Astrocyte of the spinal cord (primary cell): ENCODE measurements around the gene SENP1.

ENCODE experiments used
- DNase-seq: peaks from one replicate; pipeline ENCODE4 v3.0.0; 2011; ENCODE audit warnings: low read depth, low spot score
- H3K4me3 ChIP-seq: 2 replicates; pipeline ENCODE4 v1.5.1; 2011; ENCODE audit warnings: low read depth, mild to moderate bottlenecking, low read length, moderate library complexity
- CTCF ChIP-seq: IDR thresholded peaks from 2 replicates; pipeline ENCODE4 v1.5.1; 2012; ENCODE audit warnings: low read depth, mild to moderate bottlenecking, low read length, inconsistent platforms
- in situ Hi-C: cut with HindIII; loops from 2 replicates; pipeline ENCODE4 v1.10.0; 2017; ENCODE audit warnings: low sequenced_read_pairs

SENP1 gene

DNA sequence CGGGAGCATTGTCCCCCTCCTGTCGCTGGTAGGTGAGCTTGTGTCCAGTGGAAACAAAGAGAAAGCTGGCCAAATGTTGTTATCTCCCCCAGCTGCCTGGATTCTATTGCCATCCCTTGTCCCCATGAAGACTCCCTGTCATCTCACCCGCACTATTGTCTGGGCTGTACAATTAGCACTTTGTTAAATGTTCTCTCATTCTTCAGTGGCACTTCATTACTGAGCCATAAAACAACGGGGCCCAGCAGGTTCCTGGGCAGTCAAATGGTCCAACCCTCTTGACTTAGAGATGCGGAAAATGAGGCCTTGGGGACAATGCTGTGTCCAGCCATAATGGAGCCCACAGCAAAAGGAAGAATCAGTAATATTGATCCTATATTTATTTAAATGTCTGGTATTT is 88.4 kb downstream of the SENP1 start:
- DNase-seq = no peak
- no peak for TF ChIP-seq CTCF
- no peak overlapping the region for H3K4me3 ChIP-seq
- in situ Hi-C loops = no loop called here

DNA sequence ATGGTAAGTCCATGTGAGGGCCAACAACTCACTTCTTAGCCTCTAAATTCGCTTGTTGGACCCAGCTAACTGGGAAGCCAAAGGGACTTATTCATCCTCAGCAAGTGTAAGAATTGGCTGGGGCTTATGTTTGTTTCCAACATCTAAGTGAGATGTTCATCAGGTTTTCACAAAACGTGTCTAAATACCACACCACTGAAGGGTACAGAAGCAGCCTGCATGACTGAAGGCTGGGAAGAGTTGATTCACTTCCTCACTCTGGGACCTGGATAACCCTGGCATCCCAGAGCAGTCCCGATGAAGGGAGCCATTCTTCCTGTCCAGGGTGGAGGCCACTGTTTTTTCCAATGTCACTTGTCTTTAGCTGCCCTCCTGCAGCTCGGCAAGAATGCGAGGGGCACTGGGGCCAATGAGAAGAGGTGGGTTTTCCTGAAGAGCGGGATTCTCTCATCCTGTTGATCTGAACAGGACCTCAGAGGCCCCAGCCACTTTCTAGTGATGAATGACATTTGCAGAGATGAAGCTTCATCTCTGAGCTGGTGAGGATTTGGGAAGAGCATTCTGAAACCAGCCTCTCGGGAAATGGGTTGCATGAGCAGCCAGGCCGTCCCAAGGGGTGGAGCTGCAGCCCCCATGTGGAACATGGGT is 89.4 kb downstream of the SENP1 start:
- no peak for TF ChIP-seq CTCF
- no peak overlapping the region for H3K4me3 ChIP-seq
- in situ Hi-C loops = no loop called here
- no peak for DNase-seq

DNA sequence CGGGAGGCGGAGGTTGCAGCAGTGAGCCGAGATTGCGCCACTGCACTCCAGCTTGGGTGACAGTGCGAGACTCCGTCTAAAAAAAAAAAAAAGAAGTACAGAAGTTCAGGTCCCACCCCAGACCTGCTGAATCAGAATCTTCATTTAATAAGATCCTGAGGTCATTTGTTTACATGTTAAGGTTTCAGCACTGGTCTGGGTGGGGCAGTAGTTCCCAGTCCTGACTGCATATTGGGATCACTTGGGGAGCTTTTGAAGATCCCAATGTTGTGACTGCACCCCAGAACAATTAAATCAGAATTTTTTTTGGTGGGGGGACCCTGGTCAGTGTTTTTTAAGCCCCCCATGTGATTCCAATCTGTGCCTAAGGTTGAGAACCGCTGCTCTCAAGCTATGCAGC is 89.9 kb downstream of the SENP1 start:
- in situ Hi-C loops = no loop called here
- no peak overlapping the region for H3K4me3 ChIP-seq
- TF ChIP-seq CTCF = no peak
- DNase-seq = no peak

- no peak overlapping the region for H3K4me3 ChIP-seq
- in situ Hi-C loops = no loop called here
- DNase-seq = no peak
- no peak for TF ChIP-seq CTCF
Observed at GRCh38 chr12:48015129-48015528, 90.8 kb downstream of the SENP1 start.

DNA sequence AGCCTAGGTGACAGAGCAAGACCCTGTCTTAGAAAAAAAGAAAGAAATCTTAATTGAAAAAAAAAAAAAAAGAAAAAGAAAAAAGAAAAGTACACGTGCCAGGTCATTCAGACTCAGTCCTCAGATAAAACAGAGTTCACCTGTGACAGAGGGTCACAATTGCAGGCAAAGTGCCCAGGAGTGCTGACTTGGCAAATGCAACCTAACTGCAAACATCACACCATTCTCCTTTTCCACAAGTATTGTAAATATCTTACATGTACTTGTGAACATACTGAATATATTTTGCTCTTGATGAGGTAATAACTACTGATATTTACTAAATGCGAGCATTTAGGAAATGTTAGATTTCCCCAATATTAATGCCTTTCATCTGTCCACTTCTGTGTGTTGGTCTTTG is 92.6 kb downstream of the SENP1 start:
- no peak for TF ChIP-seq CTCF
- H3K4me3 ChIP-seq = no peak overlapping the region
- in situ Hi-C loops = no loop called here
- no peak for DNase-seq

GRCh38 chr12:48012070-48012469 is 93.8 kb downstream of the SENP1 start:
- no peak overlapping the region for H3K4me3 ChIP-seq
- DNase-seq = no peak
- in situ Hi-C loops = no loop called here
- TF ChIP-seq CTCF = no peak
